Lower leg skin (tissue), 3 donors: ENCODE data around the gene NCOA3.

Source experiments
- POLR2A ChIP-seq, 2 donors: fragments of 450-650 bp; IDR thresholded peaks; one replicate each; pipeline ENCODE4 v1.6.1; 2016 to 2017; ENCODE audit warnings: antibody characterized with exemption in 2 of 2, mild to moderate bottlenecking in 1 of 2, moderate library complexity in 1 of 2
- TF ChIP-seq, protein P1 (sequence below), 3 donors: fragments of 450-650 bp; IDR thresholded peaks; one replicate each; pipeline ENCODE4 v1.5.1; 2016; ENCODE audit warnings: antibody characterized with exemption in 3 of 3, mild to moderate bottlenecking in 3 of 3, moderate library complexity in 2 of 3

DNA sequence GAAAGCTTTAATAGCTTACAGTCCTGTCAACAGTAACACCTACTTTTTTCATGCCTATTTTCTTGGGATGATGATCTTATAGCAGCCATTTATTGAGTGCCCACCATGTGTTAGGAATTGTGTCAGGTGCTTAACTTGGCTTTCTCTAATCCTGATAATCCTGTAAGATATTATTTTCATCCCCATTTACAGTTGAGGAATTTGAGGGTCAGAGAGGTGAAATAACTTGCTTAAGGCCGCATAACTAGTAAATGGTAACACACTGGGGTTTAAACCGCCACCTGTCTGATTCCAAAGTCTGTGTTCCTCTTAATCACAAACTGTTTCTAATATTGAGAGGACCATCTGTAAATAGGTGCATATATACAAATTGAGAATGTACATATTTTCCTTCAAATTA lies 55.5 kb downstream of the NCOA3 start:
- TF ChIP-seq, protein P1, sequence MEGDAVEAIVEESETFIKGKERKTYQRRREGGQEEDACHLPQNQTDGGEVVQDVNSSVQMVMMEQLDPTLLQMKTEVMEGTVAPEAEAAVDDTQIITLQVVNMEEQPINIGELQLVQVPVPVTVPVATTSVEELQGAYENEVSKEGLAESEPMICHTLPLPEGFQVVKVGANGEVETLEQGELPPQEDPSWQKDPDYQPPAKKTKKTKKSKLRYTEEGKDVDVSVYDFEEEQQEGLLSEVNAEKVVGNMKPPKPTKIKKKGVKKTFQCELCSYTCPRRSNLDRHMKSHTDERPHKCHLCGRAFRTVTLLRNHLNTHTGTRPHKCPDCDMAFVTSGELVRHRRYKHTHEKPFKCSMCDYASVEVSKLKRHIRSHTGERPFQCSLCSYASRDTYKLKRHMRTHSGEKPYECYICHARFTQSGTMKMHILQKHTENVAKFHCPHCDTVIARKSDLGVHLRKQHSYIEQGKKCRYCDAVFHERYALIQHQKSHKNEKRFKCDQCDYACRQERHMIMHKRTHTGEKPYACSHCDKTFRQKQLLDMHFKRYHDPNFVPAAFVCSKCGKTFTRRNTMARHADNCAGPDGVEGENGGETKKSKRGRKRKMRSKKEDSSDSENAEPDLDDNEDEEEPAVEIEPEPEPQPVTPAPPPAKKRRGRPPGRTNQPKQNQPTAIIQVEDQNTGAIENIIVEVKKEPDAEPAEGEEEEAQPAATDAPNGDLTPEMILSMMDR (IDR thresholded peaks at IDR 0.05): no peak
- no peak for TF ChIP-seq POLR2A (IDR thresholded peaks at IDR 0.05)
